ENCODE data around the gene PRCC. TPM values are rescaled to one million over a fixed set of nuclear protein-coding genes. Genes with fewer than 3 reads are reported as not detected.

The PRCC gene
- total RNA-seq, 1 donor from 2014 or later: 75.5 TPM

DNA sequence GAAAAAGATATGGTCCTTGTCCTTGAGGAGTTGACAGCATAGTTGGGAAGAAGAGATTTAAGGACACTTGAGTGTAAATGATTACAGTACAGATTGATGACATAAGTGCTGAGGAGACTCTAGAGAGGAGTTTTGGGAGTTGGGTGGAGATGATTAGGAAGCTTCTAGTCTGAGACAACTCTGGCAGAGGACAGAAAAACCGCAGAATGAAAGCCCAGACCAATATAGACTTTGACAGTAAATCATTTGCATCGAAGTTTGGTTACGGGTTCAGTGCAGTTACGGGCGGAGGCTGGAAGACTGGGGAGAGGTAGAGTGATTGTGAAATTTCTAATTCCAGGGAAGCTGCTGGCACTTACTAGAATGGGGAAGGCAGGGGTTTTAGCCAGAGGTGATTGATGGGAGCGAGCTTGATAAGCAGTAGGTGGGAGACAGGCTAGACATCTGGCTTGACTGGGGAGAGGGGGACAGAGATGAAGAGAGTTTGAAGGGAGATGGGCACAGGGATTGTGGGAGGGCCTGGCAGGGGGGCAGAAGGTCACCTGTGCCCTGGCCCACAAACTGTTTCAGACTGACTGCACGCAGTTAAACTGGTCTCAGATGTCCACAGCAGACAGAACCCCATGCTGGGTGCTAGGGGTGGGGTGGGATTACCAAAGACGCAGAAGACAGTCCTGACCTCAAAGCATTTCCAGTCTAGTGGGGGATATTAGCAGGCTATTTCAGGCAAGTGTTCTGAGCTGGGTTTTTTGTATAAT, 29.2 kb downstream of the PRCC start:
- H4K20me1 ChIP-seq (ENCODE audit: insufficient read depth, low read length): peaks cover 76% of the 10 kb centered on the region

DNA sequence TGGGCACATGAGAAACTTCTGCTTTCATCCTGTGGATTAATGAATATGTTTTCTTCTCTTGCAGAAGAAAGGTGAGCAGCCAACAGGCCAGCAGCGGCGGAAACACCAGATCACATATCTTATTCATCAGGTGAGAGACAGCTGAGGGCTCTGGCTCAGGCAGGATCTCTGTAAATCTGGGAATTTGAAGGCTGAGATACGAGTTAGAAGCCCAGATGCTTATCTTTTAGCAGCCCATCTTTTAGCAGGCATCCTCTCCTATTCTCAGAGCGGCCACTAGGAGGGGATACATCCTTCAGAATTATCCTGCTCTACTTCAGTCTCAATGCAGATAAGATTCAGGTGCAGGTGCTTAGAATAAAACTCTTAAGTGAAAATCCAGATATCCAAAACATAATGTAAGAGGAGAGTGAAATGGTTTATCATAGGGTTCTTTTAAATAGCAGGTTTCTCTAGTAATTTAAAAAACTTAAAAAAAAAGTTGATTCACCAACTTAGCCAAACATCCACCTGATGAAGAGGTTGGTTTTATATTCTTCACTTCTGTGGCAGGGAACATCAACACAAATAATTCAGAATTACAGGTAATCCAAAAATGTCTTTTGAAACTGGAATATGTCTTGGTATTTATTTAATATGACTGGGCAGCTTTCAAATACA, 30.0 kb downstream of the PRCC start:
- no peak for DNase-seq (ENCODE audit: low read depth)
- peak; percentile 26 for FAIRE-seq
- H3K36me3 ChIP-seq (ENCODE audit: insufficient read depth, low read length): peaks cover 50% of the 10 kb centered on the region
- H3K4me3 ChIP-seq (ENCODE audit: insufficient read depth, low read depth, low read length): no peak overlapping the region
- Mint-ChIP-seq H3K4me1 (ENCODE audit: low read depth, unreplicated experiment) (peaks cover 39% of the 10 kb centered on the region), H3K36me3 (ENCODE audit: low read depth, unreplicated experiment) (peaks cover 17% of the 10 kb centered on the region), H3K27me3 (ENCODE audit: low read depth, unreplicated experiment) (no peaks in the 10 kb centered on the region), H3K9me3 (ENCODE audit: unreplicated experiment) (no peaks in the 10 kb centered on the region), H3K27ac (ENCODE audit: unreplicated experiment) (no peak overlapping the region), H3K4me3 (ENCODE audit: unreplicated experiment) (no peak overlapping the region)
- peaks cover 17% of the 10 kb centered on the region for H3K4me1 ChIP-seq (ENCODE audit: insufficient read depth, low read length)
- H3K4me2 ChIP-seq (ENCODE audit: low read length): no peak overlapping the region
- TF ChIP-seq EZH2 (IDR thresholded peaks at IDR 0.05; ENCODE audit: insufficient read depth, low read length): no peak
- TF ChIP-seq, protein P1, sequence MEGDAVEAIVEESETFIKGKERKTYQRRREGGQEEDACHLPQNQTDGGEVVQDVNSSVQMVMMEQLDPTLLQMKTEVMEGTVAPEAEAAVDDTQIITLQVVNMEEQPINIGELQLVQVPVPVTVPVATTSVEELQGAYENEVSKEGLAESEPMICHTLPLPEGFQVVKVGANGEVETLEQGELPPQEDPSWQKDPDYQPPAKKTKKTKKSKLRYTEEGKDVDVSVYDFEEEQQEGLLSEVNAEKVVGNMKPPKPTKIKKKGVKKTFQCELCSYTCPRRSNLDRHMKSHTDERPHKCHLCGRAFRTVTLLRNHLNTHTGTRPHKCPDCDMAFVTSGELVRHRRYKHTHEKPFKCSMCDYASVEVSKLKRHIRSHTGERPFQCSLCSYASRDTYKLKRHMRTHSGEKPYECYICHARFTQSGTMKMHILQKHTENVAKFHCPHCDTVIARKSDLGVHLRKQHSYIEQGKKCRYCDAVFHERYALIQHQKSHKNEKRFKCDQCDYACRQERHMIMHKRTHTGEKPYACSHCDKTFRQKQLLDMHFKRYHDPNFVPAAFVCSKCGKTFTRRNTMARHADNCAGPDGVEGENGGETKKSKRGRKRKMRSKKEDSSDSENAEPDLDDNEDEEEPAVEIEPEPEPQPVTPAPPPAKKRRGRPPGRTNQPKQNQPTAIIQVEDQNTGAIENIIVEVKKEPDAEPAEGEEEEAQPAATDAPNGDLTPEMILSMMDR (IDR thresholded peaks at IDR 0.05; ENCODE audit: insufficient read depth, low read depth, low read length): peak; percentile 86
- no peaks in the 10 kb centered on the region for H3K27me3 ChIP-seq (ENCODE audit: insufficient read depth, low read length)
- H3K9ac ChIP-seq (ENCODE audit: low read length): no peak overlapping the region
- peaks cover 78% of the 10 kb centered on the region for H4K20me1 ChIP-seq (ENCODE audit: insufficient read depth, low read length)
- H3K79me2 ChIP-seq (ENCODE audit: insufficient read depth, low read length): no peaks in the 10 kb centered on the region
- H3K27ac ChIP-seq (ENCODE audit: low read depth, low read length): no peak overlapping the region
- no peak overlapping the region for H2AFZ ChIP-seq (ENCODE audit: low read depth, low read length)
- no peaks in the 10 kb centered on the region for H3K9me3 ChIP-seq (ENCODE audit: insufficient read depth, low read depth, low read length)

More for the DNA sequence above, 29.2 kb downstream of the PRCC start:
- no peaks in the 10 kb centered on the region for H3K27me3 Mint-ChIP-seq (ENCODE audit: low read depth, unreplicated experiment)
- H3K4me1 Mint-ChIP-seq (ENCODE audit: low read depth, unreplicated experiment): peaks cover 37% of the 10 kb centered on the region
- no peak overlapping the region for H3K4me3 ChIP-seq (ENCODE audit: insufficient read depth, low read depth, low read length)
- no peak overlapping the region for H2AFZ ChIP-seq (ENCODE audit: low read depth, low read length)
- H3K27ac ChIP-seq (ENCODE audit: low read depth, low read length): no peak overlapping the region
- no peaks in the 10 kb centered on the region for H3K79me2 ChIP-seq (ENCODE audit: insufficient read depth, low read length)
- no peaks in the 10 kb centered on the region for H3K27me3 ChIP-seq (ENCODE audit: insufficient read depth, low read length)
- TF ChIP-seq, protein P1 (IDR thresholded peaks at IDR 0.05; ENCODE audit: insufficient read depth, low read depth, low read length): no peak
- TF ChIP-seq EZH2 (IDR thresholded peaks at IDR 0.05; ENCODE audit: insufficient read depth, low read length): no peak
- peaks cover 58% of the 10 kb centered on the region for H3K36me3 ChIP-seq (ENCODE audit: insufficient read depth, low read length)
- no peaks in the 10 kb centered on the region for H3K9me3 ChIP-seq (ENCODE audit: insufficient read depth, low read depth, low read length)
- FAIRE-seq (no peak), DNase-seq (ENCODE audit: low read depth) (peak; percentile 47)
- peaks cover 17% of the 10 kb centered on the region for H3K36me3 Mint-ChIP-seq (ENCODE audit: low read depth, unreplicated experiment)
- no peak overlapping the region for H3K4me3 Mint-ChIP-seq (ENCODE audit: unreplicated experiment)
- H3K4me1 ChIP-seq (ENCODE audit: insufficient read depth, low read length): peaks cover 12% of the 10 kb centered on the region
- H3K27ac Mint-ChIP-seq (ENCODE audit: unreplicated experiment): no peak overlapping the region
- no peaks in the 10 kb centered on the region for H3K9me3 Mint-ChIP-seq (ENCODE audit: unreplicated experiment)
- no peak overlapping the region for H3K4me2 ChIP-seq (ENCODE audit: low read length)
- H3K9ac ChIP-seq (ENCODE audit: low read length): no peak overlapping the region
